RWPE1 (cell line): ENCODE measurements around the gene C14orf39.

Experiments
- CTCF ChIA-PET: fragments of 350-600 bp; sonication (Branson Sonifier 250); formaldehyde crosslinking; extraction: SDS; loops from one replicate; lab custom pipeline; 2021; lab: Yijun Ruan, JAX
- POLR2A ChIA-PET: fragments of 400-600 bp; formaldehyde crosslinking; extraction: SDS; loops from one replicate; lab custom pipeline; 2020; ENCODE audit warnings: antibody characterized with exemption; ENCODE audit not compliant: low non-redundant PET; lab: Yijun Ruan, JAX
- DNase-seq: peaks from one replicate; pipeline ENCODE4 v3.0.0; 2012; ENCODE audit warnings: low spot score
- H3K27ac ChIP-seq: fragments of 450-650 bp; 2 replicates; pipeline ENCODE4 v1.5.1; 2017
- CTCF ChIP-seq: fragments of 450-650 bp; conservative IDR thresholded peaks from 2 replicates; pipeline ENCODE4 v1.5.1; 2017; ENCODE audit warnings: low read depth, mild to moderate bottlenecking

C14orf39 gene

GRCh38 chr14:60502541-60502940 is 16.7 kb upstream of the C14orf39 start:
- ChIA-PET CTCF (no interaction called here), POLR2A (no interaction called here)
- no peak for DNase-seq
- H3K27ac ChIP-seq: no peak overlapping the region
- TF ChIP-seq CTCF: no peak

- ChIA-PET CTCF (interaction anchor here (0.6 to 1.0 kb wide), 2 partner anchors 14 to 26 kb away, joined by 3 to 4 read pairs; no protein-coding TSS in a partner anchor), POLR2A (no interaction called here)
- no peak for TF ChIP-seq CTCF
- no peak overlapping the region for H3K27ac ChIP-seq
- DNase-seq: no peak
Measured at GRCh38 chr14:60495946-60496345, 10.1 kb upstream of the C14orf39 start.

GRCh38 chr14:60490270-60490669 is 4.4 kb upstream of the C14orf39 start:
- POLR2A ChIA-PET: no interaction called here
- CTCF ChIA-PET: no interaction called here
- H3K27ac ChIP-seq: no peak overlapping the region
- no peak for DNase-seq
- no peak for TF ChIP-seq CTCF

- no peak for DNase-seq
- ChIA-PET CTCF (no interaction called here), POLR2A (no interaction called here)
- no peak overlapping the region for H3K27ac ChIP-seq
- peak; percentile 29 for TF ChIP-seq CTCF
Measured at GRCh38 chr14:60488175-60488574, 2.3 kb upstream of the C14orf39 start.

- no peak for TF ChIP-seq CTCF
- DNase-seq: no peak
- H3K27ac ChIP-seq: no peak overlapping the region
- POLR2A ChIA-PET: no interaction called here
- CTCF ChIA-PET: no interaction called here
Measured at GRCh38 chr14:60487211-60487610, 1.3 kb upstream of the C14orf39 start.

- no peak for TF ChIP-seq CTCF
- CTCF ChIA-PET: interaction anchor here (0.6 kb wide), 1 partner anchor 56 kb away, joined by 6 read pairs; no protein-coding TSS in a partner anchor
- POLR2A ChIA-PET: no interaction called here
- DNase-seq: no peak
- H3K27ac ChIP-seq: no peak overlapping the region
Measured at GRCh38 chr14:60485057-60485597, 736 bp downstream of the C14orf39 start.
